Activated B cell treated with CpG ODN at 0.5 μM for 24 hours (primary cell): ENCODE measurements around the gene TADA3. TPM values are rescaled to one million over a fixed set of nuclear protein-coding genes. Genes with fewer than 3 reads are reported as not detected.

Experiments
- ATAC-seq: fragments of 200-7000 bp; cut with Tn5 transposase; one replicate; pipeline ENCODE4 v1.10.0; 2021; ENCODE audit warnings: low read depth, mild to moderate bottlenecking, moderate library complexity
- CTCF ChIA-PET: fragments of 350-600 bp; sonication (Branson Sonifier 250); formaldehyde crosslinking; loops from one replicate; lab custom pipeline; 2021; ENCODE audit warnings: antibody characterized with exemption; lab: Charles Lee
- POLR2A ChIA-PET: fragments of 350-600 bp; sonication (Branson Sonifier 250); formaldehyde crosslinking; loops from one replicate; lab custom pipeline; 2021; ENCODE audit warnings: antibody characterized with exemption; lab: Charles Lee
- DNase-seq: peaks from one replicate; pipeline ENCODE4 v3.0.0; 2022
- H3K27ac Mint-ChIP-seq: one replicate; pipeline ENCODE4 v1.8.0; 2020; ENCODE audit warnings: mixed read lengths
- H3K27me3 Mint-ChIP-seq: one replicate; pipeline ENCODE4 v1.8.0; 2021; ENCODE audit warnings: mixed read lengths
- H3K36me3 Mint-ChIP-seq: one replicate; pipeline ENCODE4 v1.8.0; 2021; ENCODE audit warnings: low read depth, mixed read lengths
- H3K4me1 Mint-ChIP-seq: one replicate; pipeline ENCODE4 v1.8.0; 2021; ENCODE audit warnings: mixed read lengths
- H3K4me3 Mint-ChIP-seq: one replicate; pipeline ENCODE4 v1.8.0; 2020; ENCODE audit warnings: mild to moderate bottlenecking, mixed read lengths
- H3K9me3 Mint-ChIP-seq: one replicate; pipeline ENCODE4 v1.8.0; 2020; ENCODE audit warnings: mixed read lengths
- intact Hi-C: fragments of 100-400 bp; cut with micrococcal nuclease; formaldehyde crosslinking; loops from one replicate; pipeline ENCODE4 v1.15.1; 2024
- total RNA-seq: library from RNA; stranded (reverse); gene quantifications from 2 replicates; pipeline ENCODE4 v1.2.3, GENCODE V29; 2022
- TF ChIP-seq, protein P1 (sequence below): fragments of 200-600 bp; IDR thresholded peaks from one replicate; pipeline ENCODE4 v1.8.0; 2022; ENCODE audit warnings: antibody characterized with exemption, mild to moderate bottlenecking

Gene TADA3
- total RNA-seq, 1 donor from 2014 or later, result 44.7 TPM

DNA sequence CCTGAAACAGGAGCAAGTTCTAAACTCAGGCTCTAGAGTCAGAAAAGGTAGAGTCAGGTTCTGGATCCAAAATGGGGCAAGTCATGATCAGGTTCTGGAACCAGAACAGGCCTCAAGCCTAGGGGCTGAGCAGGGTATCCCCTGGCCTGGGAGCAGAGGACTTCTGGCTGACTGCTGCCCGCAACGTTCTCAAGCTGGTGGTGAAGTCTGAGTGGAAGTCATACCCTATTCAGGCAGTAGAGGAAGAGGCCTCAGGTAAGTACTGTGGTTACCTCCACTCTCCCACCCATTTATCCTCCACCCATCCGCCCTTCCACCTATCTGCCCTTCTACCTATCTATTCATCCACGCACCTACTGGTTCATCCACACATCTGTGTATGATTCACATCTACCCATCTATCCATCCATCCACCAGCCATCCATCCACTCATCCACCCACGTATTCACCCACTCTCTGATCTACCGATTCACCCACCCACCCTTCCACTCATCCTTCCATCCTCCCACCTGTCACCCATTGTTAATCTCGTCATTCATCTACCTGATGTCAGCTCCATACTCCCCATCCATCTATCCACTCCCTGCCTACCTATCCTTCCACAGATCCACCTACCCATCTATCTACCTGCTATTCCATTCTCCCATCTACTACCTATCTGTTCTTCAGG is 26.5 kb upstream of the TADA3 start:
- Mint-ChIP-seq H3K27ac (no peak overlapping the region), H3K36me3 (peaks cover 5% of the 10 kb centered on the region), H3K9me3 (no peaks in the 10 kb centered on the region), H3K4me3 (no peak overlapping the region), H3K4me1 (no peaks in the 10 kb centered on the region), H3K27me3 (no peaks in the 10 kb centered on the region)
- TF ChIP-seq, protein P1, sequence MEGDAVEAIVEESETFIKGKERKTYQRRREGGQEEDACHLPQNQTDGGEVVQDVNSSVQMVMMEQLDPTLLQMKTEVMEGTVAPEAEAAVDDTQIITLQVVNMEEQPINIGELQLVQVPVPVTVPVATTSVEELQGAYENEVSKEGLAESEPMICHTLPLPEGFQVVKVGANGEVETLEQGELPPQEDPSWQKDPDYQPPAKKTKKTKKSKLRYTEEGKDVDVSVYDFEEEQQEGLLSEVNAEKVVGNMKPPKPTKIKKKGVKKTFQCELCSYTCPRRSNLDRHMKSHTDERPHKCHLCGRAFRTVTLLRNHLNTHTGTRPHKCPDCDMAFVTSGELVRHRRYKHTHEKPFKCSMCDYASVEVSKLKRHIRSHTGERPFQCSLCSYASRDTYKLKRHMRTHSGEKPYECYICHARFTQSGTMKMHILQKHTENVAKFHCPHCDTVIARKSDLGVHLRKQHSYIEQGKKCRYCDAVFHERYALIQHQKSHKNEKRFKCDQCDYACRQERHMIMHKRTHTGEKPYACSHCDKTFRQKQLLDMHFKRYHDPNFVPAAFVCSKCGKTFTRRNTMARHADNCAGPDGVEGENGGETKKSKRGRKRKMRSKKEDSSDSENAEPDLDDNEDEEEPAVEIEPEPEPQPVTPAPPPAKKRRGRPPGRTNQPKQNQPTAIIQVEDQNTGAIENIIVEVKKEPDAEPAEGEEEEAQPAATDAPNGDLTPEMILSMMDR, result no peak
- DNase-seq (no peak), ATAC-seq (no peak)
- ChIA-PET POLR2A (no interaction called here), CTCF (no interaction called here)
- intact Hi-C loops, result no loop called here

DNA sequence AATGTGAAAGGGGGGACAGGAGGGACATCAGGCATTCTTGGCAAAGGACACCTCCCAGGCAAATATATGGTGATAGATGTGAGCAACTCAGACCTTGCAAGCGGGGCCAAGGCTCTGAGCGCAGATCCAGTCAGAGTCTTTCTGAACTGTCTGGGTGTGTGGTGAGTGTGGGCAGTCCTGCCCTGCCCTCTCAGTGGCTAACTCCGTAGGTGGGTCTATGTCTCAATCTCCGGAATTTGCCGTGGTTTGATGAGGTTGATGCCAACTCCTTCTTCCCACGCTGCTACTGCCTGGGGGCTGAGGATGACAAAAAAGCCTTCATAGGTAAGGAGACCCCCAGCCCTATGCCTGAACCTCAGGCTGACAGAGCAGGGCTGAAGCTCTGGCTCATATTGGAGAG is 25.2 kb upstream of the TADA3 start:
- ATAC-seq, result no peak
- TF ChIP-seq, protein P1, result no peak
- ChIA-PET CTCF (no interaction called here), POLR2A (no interaction called here)
- Mint-ChIP-seq H3K27ac (no peak overlapping the region), H3K9me3 (no peaks in the 10 kb centered on the region), H3K4me3 (no peak overlapping the region), H3K36me3 (peaks cover 5% of the 10 kb centered on the region), H3K27me3 (no peaks in the 10 kb centered on the region), H3K4me1 (no peaks in the 10 kb centered on the region)
- DNase-seq, result no peak
- intact Hi-C loops, result no loop called here

GRCh38 chr3:9815986-9816385 is 23.7 kb upstream of the TADA3 start:
- CTCF ChIA-PET, result no interaction called here

GRCh38 chr3:9812870-9813483 is 20.7 kb upstream of the TADA3 start:
- peaks cover 7% of the 10 kb centered on the region for H3K36me3 Mint-ChIP-seq
- ATAC-seq (no peak), DNase-seq (no peak)
- intact Hi-C loops, result no loop called here
- no peaks in the 10 kb centered on the region for H3K9me3 Mint-ChIP-seq
- CTCF ChIA-PET, result interaction anchor here (1.0 kb wide), 1 partner anchor 309 kb away, joined by 4 read pairs; no protein-coding TSS in a partner anchor
- H3K4me1 Mint-ChIP-seq, result peaks cover 27% of the 10 kb centered on the region
- TF ChIP-seq, protein P1, result no peak
- H3K27ac Mint-ChIP-seq, result no peak overlapping the region
- POLR2A ChIA-PET, result interaction anchor here (0.8 to 1.3 kb wide), 2 partner anchors 18 to 31 kb away, joined by 3 to 4 read pairs; partner anchors contain the start of gene RPUSD3
- H3K27me3 Mint-ChIP-seq, result no peaks in the 10 kb centered on the region
- no peak overlapping the region for H3K4me3 Mint-ChIP-seq

More at GRCh38 chr3:9815986-9816385, 23.7 kb upstream of the TADA3 start:
- TF ChIP-seq, protein P1, result no peak
- peaks cover 3% of the 10 kb centered on the region for H3K4me1 Mint-ChIP-seq
- H3K9me3 Mint-ChIP-seq, result no peaks in the 10 kb centered on the region
- H3K27me3 Mint-ChIP-seq, result no peaks in the 10 kb centered on the region
- DNase-seq, result no peak
- POLR2A ChIA-PET, result no interaction called here
- H3K36me3 Mint-ChIP-seq, result peaks cover 5% of the 10 kb centered on the region
- no peak overlapping the region for H3K27ac Mint-ChIP-seq
- no peak overlapping the region for H3K4me3 Mint-ChIP-seq
- intact Hi-C loops, result no loop called here
- ATAC-seq, result no peak

- peak overlapping the region; percentile 78 for H3K4me3 Mint-ChIP-seq
- H3K27ac Mint-ChIP-seq, result peak overlapping the region; percentile 73
- ChIA-PET CTCF (no interaction called here), POLR2A (no interaction called here)
- H3K4me1 Mint-ChIP-seq, result peaks cover 33% of the 10 kb centered on the region
- no peaks in the 10 kb centered on the region for H3K27me3 Mint-ChIP-seq
- peaks cover 20% of the 10 kb centered on the region for H3K36me3 Mint-ChIP-seq
- DNase-seq (no peak), ATAC-seq (no peak)
- TF ChIP-seq, protein P1, result no peak
- no peaks in the 10 kb centered on the region for H3K9me3 Mint-ChIP-seq
- intact Hi-C loops, result no loop called here
These were observed 18.6 kb upstream of the TADA3 start for GRCh38 chr3:9810846-9811245.
